Activated CD4-positive, CD25-positive, alpha-beta regulatory T cell (primary cell): ENCODE data around the gene ANO6.

Experiments used
- DNase-seq, 4 experiments: peaks; one replicate each; lab custom pipeline; 2025; lab: John Stamatoyannopoulos, UW

Gene ANO6

DNA sequence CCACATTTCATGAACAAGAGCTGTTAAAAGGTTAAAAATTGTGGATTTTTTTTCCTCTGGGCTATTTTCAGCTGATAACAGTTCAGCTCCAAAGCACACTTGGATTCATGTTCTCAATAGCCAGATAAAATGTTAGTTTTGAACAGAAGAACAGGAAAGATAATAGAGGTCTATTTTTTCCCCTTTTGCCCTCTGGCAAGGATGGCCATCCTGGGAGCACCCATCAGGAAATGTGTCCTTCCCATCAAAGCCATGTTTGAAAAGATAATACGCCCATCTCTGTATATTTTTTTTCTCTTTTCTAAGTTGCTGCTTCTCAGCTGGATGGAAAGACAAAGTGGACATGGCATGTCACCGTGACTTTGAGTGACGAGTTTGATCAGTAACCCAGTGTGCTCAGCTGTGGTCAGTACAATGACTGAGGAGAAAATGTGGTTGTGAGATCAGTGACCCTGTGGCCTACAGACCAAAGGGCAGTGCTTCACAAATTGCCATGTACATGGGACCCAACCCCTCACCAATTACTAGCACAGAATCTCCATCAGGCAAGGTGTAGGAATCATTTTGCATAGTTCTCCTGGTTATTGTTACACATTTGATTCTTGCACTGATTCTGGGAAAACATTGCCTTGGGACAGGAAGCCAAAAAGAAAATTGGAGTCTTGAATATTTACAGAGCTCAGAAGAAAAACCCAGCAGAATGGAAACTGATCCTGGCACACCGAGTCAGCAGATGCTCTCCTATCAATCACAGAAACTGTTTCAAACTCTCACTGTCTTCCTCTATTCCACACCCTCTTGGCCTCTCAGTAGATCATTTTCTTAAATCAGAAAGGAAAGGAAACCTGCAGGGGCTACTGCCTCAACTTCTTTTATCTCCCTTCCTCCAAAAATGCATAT lies 64.3 kb downstream of the ANO6 start:
- no peak for DNase-seq

DNA sequence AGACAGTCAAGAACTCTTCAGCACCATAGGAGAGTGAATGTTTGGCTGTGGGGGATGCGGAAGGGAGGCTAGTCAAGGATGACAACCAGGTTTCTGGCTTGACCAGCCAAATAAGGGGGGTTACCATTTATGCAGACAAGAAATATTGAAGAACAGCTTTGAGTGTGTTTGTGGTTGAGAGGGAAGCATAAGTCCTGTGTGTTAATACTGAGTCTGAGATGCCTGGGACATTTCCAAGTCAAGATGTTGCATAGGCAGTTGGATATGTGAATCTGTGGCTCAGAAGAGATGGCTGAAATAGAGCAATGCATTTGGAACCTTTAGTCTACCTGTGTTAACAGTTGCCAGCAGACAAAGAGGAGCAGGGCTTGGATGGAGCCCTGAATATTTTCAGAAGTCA lies 66.1 kb downstream of the ANO6 start:
- DNase-seq: no peak

DNA sequence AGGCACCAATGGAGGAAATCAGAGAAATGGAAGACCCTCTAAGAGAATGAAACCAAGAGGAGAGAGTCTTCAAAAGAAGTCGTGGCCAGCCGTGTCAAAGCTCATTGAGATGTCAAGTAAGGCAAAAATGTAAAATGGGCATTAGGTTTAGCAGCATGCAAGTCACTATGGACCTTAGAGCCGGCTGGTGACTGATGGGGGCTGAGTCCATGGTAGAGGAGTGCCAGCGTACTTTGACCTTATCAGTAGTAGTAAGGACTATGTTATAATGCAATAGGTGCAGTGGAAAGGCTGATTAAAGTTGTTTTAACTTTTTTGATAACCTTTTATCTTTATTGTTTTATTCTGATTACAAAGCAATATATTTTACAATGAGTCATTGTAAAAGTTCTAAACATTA lies 66.5 kb downstream of the ANO6 start:
- no peak for DNase-seq

DNA sequence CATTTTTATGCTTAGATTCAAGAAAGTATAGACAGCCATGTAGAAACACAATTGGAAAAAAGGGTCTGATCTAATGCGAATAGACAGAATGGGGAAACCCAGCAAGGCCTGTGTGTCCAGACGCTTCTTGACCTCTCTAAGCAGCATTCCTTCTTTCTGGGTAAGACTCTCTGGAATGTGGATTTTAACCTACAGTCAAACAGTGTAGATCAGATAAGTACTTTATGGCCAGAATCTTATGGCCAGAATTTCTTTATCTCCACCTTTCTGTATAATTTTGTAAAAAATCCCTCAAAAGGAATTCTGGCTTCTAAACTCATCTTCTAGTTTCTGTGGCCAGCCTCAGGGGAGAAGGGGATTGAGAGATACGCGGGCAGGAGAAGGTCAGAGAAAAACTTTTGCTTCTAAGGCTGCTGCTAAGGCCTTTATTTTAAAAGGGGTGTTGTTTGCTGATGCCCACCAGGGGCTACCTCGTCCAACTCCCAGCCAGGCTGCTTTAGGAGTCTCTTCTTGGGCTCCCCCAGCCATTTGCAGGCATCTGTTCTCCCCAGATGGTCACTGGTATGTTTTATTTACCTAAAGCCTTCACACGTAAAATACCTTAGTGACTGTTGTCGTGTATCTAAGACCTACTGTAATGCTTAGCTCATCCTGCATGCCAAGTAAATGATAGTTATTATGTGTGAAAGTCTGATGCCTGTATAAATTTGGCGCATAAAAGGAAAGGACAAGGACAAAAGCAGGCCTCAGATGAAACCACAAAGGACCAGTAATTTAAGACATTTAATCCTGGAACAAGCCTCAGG lies 68.4 kb downstream of the ANO6 start:
- no peak for DNase-seq

DNA sequence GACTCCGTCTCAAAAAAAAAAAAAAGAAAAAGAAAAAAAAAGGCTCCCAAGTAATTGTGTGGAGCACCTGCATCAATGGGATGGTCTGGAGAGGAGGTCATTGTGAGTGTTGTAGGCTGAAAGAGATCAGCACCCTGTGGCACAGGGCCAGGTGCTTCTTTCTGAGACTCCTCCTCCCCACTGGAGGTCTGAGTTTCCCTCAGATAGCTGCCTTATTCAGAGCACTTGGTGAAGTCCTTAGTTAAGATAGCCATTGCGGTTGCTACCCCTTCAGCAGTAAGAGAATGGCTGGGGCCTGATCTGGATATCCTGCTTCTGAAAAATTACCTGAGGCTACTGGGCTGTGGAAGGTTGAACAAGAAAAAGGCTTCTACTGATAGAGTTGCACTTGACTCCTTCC lies 69.8 kb downstream of the ANO6 start:
- DNase-seq: no peak

DNA sequence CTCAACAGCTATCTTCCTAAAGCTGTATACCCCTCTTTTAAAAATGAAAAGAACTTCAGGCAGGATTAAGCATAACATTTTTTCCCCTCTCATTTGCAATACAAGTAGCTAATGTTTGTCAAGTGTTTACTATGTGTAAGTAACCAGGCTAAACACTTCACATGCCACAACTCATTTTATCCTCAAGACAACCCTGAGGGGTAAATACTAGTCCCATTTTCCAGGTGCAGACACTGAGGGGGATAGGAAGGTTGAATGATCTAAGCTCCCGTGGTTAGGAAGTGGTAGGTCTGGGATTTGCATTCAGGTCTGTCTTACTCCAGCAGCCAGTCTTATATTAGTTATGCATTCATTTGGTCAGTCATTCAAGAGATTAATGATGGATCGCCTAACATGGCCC lies 70.7 kb downstream of the ANO6 start:
- no peak for DNase-seq

DNA sequence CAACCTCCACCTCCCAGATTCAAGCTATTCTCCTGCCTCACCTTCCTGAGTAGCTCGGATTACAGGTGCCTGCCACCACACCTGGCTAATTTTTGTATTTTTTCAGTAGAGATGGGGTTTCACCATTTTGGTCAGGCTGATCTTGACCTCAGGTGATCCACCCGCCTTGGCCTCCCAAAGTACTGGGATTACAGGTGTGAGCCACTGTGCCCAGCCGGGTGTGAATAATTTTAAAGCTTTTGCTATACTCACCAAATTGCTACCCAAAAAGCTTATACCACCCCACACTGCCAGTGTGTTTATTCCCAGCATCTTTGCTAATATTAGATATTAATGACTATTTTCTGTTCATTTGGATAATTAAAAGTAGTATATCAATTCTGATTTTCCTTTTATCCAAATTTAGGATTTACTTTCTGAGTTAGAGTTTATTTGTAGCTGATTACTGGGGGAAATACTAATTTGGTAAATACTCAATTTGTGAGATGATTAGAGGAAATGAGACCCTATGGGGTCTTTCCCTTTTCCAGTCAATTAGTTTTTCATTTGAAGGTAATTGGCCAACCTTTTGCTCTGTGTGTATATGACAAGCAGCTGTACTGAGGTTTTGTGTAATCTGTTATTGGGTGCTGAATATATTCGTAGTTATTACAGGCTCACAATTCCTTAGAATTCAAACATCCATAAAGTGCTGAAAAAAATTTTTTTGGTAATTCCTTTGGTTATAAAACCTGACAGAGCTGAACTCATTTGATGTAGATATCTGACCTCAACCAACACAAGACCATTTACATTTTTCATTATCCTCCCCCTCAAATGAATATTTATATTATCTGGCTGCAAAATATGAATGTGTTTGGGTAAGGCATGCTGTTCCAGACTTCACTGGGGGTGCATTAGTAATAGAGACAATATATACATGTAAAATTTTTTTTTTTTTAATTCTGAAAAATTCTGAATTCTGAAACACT lies 73.6 kb downstream of the ANO6 start:
- DNase-seq: no peak

DNA sequence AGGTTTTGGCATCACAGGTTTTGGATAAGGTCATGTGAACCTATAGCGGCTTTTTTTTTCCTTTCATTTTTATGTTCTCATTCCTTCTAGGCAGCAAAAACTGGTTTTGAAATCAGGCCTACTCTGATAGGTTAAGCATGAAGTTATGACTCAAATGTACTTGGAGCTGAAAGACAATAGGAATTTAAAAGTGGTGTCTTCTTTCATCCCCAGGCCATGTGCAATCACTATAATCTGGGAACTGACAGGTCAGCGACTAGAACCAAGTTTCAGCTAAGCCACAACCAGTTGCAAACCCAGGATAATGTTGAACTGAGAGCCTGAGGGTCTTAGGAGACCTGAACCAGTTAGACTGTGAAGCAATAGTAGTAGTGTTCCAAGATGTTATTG lies 74.3 kb downstream of the ANO6 start:
- DNase-seq: no peak

DNA sequence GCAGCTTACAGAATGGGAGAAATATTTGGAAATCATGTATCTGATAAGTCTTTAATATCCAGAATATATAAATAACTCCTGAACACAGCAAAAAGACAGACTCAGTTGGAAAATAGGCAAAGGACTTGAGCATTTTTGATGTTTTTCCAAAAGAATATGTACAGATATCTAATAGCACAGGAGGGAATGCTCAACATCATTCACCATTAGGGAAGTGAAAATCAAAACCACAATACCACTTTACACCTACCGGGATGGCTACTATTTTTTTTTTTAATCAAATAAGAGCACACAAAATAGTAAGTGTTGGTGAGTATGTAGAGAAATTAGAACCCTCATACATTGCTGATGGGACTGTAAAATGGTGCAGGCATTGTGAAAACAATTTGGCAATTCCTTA lies 75.6 kb downstream of the ANO6 start:
- DNase-seq: no peak

DNA sequence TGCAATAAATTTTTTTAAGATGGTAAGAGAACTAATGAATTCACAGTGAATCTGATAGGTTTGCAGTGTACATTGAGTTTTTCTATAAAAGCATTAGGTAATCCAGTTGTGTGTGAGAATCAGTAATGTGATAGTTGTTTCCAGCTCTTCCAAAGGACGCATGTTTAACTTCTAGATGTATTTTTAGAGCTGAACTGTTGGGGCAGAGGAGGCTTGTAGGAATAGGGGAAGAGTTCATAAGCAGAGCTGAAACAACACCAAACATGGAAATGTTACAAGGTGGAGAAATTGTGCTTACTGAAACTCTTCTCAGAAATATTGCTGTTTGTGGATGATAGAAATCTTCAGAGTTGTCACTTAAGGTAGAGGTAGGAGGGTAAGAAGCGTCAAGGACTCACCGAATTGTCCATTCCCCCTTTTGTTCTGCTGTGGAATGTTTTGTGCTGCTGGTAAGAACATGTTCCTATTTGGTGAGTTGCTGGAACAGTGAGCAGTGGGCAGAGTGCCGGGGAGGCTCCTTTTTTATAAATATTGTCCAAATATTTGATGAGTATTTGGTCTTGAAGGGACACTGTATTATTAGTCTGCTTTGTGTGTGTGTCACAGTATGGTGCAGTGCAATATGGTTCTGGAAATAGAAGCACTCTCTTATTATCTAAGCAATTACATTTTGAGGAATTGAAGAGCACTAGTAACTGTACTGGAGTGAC lies 76.7 kb downstream of the ANO6 start:
- no peak for DNase-seq

DNA sequence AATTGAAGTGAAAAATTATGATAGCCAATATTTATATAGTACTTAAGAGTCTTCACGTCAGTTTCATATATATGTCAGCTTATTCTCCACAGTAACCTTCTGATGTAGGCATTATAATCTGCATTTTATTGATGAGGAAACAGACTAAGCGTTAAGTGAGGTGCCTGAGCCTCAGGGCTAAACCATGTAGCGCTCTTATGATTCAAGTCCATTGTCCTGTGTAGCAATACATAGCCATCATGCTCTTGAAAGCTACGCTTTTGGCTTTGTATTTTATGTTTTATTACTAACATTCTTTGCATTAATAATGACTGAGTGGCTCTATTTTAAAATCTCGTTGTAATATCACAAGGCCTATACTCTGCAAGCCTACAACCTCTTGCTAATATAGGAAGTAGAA lies 79.0 kb downstream of the ANO6 start:
- DNase-seq: no peak

DNA sequence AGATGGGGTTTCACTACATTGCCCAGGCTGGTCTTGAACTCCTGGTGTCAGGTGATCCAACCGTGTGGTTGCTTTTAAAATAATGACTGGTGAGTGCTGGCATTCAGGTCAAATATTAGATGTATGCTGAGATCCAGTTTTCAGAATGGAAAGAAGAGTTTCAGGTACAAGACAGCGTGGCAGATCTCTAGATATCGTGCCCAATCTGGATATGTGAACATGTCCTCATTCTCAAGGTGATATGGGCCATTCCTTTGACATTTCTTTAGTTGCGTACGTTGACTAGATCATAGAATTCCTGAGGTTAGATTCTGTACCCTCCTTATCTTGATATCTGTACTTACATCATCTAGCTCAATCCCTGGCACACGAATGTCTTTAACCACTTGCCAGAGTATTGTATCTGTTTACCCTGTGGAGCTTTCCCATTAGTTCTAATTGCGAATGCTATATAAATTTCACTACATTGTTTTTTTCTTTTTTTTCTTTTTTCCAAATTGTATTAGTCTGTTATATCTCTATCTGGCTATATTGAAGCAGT lies 80.2 kb downstream of the ANO6 start:
- DNase-seq: no peak

DNA sequence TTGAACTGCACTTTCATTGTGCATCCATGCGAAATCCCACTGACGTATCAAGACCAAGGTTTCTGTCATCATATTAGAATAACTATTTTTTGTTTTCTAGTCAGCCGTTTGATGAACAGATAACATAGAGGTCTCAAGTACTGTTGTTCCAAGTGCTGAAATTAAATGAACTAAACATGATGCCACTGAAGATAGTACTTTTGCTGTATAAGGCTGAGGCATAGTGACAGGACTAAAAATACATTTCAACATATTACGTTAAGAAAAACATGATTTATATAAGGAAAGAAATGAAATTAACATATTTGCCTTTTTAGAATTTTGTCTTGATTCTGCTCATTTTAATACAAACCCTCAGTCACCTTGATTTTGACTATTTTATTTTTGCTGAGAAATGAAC lies 82.2 kb downstream of the ANO6 start:
- no peak for DNase-seq

DNA sequence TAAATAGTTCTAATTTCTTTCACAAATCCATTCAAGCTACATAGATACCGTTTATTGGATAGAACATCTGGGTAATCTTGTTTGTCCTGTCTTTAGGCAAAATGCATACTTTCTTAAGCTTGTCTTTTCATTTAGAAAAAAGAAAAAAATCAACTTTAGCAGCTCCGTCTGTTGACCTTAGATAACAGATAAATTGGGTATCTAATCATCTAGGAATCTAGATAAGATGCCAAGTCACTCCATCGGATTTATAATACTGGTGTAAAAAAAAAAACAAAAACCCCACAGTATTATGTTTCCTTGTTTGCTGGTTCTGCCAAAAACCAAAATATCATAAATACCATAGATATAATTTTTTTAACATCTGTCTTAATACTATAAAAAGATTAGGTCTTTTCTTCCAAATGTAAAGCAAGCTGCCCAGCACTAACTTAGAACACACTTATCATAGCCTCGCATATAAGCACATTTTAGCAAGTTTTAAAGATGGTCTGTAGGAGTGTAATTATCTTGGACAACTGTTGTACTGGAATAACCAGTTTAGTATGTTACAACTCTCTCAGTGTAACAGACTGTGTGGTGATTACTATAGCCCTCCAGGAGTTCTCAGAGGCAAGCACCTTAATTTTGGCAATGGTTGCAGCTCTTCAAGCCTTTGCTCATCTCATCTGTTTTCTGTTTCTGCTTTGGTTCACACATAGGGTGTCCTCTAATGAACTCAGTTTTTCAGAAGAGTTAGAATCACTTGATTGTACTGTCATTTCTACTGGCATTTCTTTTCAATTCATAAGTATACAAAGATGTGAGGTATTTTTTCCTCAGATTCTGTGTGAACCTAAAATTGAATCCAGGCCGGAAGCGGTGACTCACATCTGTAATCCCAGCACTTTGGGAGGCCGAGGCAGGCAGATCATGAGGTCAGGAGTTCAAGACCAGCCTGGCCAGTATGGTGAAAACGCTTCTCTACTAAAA lies 83.1 kb downstream of the ANO6 start:
- DNase-seq: no peak

DNA sequence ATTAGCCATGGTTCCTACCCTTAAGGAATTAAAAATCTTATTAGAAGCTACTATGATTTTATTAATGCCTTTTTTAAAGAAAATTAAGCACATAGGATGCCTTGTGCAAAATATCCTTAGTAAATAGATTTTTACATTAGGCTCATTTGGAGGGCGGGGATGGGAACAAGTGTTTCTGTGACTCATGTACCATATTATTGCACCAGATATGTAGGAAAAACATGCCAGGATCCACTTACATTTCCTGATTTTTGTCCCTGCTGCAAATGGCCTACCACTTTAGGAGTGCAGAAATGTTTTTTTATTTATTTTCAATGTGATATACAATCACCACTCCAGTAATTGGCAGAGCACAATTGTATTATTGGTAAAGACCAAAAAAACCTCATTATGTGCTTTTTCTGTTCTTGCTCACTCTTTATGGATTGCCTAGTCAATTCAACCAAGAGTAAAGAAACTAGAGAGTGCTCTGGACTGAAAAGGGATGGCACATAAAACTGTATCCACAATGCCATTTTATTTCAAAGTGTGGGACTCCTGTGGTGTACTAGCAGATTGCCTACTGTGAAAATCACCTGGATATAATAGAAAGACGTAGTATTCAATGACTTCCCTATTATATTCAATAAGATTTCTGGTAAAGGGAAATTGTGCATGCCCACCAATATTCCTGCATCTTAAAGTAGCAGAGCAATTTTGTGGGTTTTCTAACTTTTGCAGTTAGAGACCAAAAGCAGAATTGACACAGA lies 86.9 kb downstream of the ANO6 start:
- no peak for DNase-seq

DNA sequence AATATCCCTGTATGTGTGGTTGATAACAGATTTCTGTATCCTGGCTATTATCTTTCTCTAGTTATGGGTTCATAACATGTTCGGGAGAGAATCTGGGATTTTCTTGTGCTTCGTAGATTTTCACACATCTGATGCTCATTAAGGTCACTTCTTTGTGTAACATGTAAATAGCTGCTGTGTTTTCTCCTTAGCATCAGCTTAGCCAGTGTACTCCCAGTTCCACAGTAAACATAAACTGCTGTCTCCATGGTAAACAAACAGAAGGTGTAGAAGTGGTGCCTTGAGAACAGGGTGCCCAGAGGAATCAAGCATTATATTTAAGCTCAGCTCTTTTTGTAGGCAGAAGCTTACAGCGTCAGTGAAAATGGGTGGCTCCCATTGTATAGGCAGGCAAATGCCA lies 88.0 kb downstream of the ANO6 start:
- no peak for DNase-seq

DNA sequence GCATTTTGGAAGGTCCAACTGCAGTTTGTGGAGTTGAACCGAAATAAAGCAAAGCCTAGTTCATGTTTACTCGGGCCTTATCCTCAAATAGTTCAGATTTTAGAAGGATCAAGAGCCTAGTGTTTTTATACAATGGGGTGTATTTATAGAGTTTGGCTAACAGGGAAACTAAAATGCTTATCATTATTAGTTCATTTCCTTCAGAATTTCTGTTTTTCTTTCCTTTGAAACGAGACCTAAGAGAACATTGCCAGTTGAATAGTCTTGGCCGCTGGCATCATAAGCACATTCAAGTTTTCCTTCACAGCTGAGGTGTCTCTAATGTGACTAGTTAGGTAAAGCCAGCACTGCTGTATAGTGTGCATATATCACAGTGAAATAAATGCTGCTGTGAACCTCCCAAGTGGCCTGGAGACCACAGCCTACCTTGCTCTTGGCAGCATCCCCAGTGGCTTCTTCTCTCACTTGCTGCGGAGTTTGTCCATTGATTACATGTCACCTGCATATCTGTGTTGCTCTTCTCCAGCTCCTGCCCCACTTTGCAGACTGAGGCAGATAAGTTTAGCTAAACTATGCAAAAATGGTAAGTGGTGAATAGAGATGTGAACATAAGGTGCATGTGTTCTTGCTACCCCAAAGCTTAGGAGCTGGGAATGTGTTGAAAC lies 88.8 kb downstream of the ANO6 start:
- DNase-seq: no peak

DNA sequence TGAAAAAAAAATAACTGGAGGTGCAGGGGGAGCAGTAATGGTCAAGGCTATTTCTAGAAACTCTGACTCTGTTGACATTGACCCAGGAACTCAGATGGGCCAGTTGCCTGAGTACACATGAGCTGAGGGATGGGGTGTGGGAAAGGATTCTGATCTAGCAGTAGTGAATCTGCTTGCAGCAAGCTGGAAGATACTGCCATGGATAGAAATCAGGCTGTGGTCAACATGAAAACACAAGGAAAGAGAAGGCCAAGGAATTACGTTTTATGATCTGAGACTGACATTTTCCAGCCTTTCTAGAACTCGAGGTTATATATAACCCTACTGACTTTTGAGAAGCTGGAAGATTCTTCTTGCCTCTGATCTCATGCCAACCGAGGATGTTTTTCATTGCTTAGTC lies 90.0 kb downstream of the ANO6 start:
- DNase-seq: no peak
